MM.1S (cell line): ENCODE measurements around the gene AGAP2.

ENCODE experiments used
- DNase-seq: peaks from one replicate; pipeline ENCODE4 v3.0.0-alpha.2; 2015
- H2AFZ ChIP-seq: fragments of 300-600 bp; sonication (generic); 2 replicates; pipeline ENCODE4 v1.6.0; 2016; ENCODE audit warnings: antibody characterized with exemption, low read length
- H3F3A ChIP-seq: fragments of 300-600 bp; sonication (generic); 2 replicates; pipeline ENCODE4 v1.6.1; 2016; ENCODE audit warnings: mild to moderate bottlenecking, antibody characterized with exemption, low read length, moderate library complexity, mixed read lengths; ENCODE audit not compliant: insufficient read depth
- H3K27ac ChIP-seq: fragments of 300-600 bp; sonication (generic); 2 replicates; pipeline ENCODE4 v1.5.1; 2016; ENCODE audit warnings: mild to moderate bottlenecking, low read length
- H3K27me3 ChIP-seq: fragments of 300-600 bp; sonication (generic); replicated peaks from 2 replicates; pipeline ENCODE4 v1.6.0; 2016; ENCODE audit warnings: low read length; ENCODE audit not compliant: insufficient read depth
- H3K36me3 ChIP-seq: fragments of 300-600 bp; sonication (generic); replicated peaks from 2 replicates; pipeline ENCODE4 v1.6.1; 2016; ENCODE audit warnings: mild to moderate bottlenecking, low read length, mixed read lengths; ENCODE audit not compliant: insufficient read depth
- H3K4me1 ChIP-seq: fragments of 300-600 bp; sonication (generic); 2 replicates; pipeline ENCODE4 v1.6.1; 2016; ENCODE audit warnings: low read length, mixed read lengths
- H3K4me2 ChIP-seq: fragments of 300-600 bp; sonication (generic); 2 replicates; pipeline ENCODE4 v1.6.0; 2016; ENCODE audit warnings: low read depth, low read length
- H3K4me3 ChIP-seq: fragments of 300-600 bp; sonication (generic); 2 replicates; pipeline ENCODE4 v1.5.1; 2016; ENCODE audit warnings: low read length, mixed read lengths
- H3K79me2 ChIP-seq: fragments of 300-600 bp; sonication (generic); 2 replicates; pipeline ENCODE4 v1.6.1; 2016; ENCODE audit warnings: mixed run types, low read length, mixed read lengths
- H3K9ac ChIP-seq: fragments of 300-600 bp; sonication (generic); 2 replicates; pipeline ENCODE4 v1.6.1; 2016; ENCODE audit warnings: low read length, mixed read lengths
- H3K9me2 ChIP-seq: fragments of 300-600 bp; sonication (generic); replicated peaks from 2 replicates; pipeline ENCODE4 v1.6.1; 2016; ENCODE audit warnings: mild to moderate bottlenecking, low read length, mixed read lengths; ENCODE audit not compliant: insufficient read depth
- H3K9me3 ChIP-seq: fragments of 300-600 bp; sonication (generic); replicated peaks from 2 replicates; pipeline ENCODE4 v1.6.1; 2016; ENCODE audit warnings: mild to moderate bottlenecking, low read length, mixed read lengths; ENCODE audit not compliant: insufficient read depth
- H4K20me1 ChIP-seq: fragments of 300-600 bp; sonication (generic); 2 replicates; pipeline ENCODE4 v1.6.1; 2016; ENCODE audit warnings: mild to moderate bottlenecking, low read length, moderate library complexity, mixed read lengths; ENCODE audit not compliant: insufficient read depth
- CTCF ChIP-seq: fragments of 300-600 bp; sonication (generic); IDR thresholded peaks from 2 replicates; pipeline ENCODE4 v1.5.1; 2016; ENCODE audit warnings: antibody characterized with exemption, low read length, mixed read lengths
- EZH2 ChIP-seq: fragments of 300-600 bp; sonication (generic); optimal IDR thresholded peaks from 2 replicates; pipeline ENCODE3; 2017; ENCODE audit warnings: low read depth, mild to moderate bottlenecking, antibody characterized with exemption, low read length, mixed read lengths
- EZH2phosphoT487 ChIP-seq: fragments of 300-600 bp; sonication (generic); IDR thresholded peaks from 2 replicates; pipeline ENCODE4 v1.6.1; 2018; ENCODE audit warnings: antibody characterized with exemption, low read length

Gene AGAP2

GRCh38 chr12:57698414-57698813 is 40.1 kb downstream of the AGAP2 start:
- peaks cover 8% of the 10 kb centered on the region; the same call in 1 of the 2 replicates for H3K4me1 ChIP-seq
- TF ChIP-seq EZH2 (no peak), EZH2phosphoT487 (no peak), CTCF (no peak)
- peaks cover 8% of the 10 kb centered on the region; the same call in 1 of the 2 replicates for H3K36me3 ChIP-seq

GRCh38 chr12:57697076-57697475 is 41.5 kb downstream of the AGAP2 start:
- Histone ChIP-seq H3K9ac (no peak overlapping the region), H4K20me1 (no peaks in the 10 kb centered on the region), H3K9me3 (no peaks in the 10 kb centered on the region), H3K4me2 (no peak overlapping the region), H3K4me3 (no peak overlapping the region), H3K27me3 (no peaks in the 10 kb centered on the region), H3K27ac (no peak overlapping the region), H2AFZ (no peak overlapping the region), H3K4me1 (peaks cover 8% of the 10 kb centered on the region; the same call in 1 of the 2 replicates), H3F3A (no peaks in the 10 kb centered on the region), H3K9me2 (no peaks in the 10 kb centered on the region), H3K79me2 (peaks cover 23% of the 10 kb centered on the region), H3K36me3 (peaks cover 8% of the 10 kb centered on the region; the same call in 1 of the 2 replicates)
- TF ChIP-seq EZH2phosphoT487 (no peak), CTCF (no peak), EZH2 (no peak)
- no peak for DNase-seq

More at GRCh38 chr12:57698414-57698813, 40.1 kb downstream of the AGAP2 start:
- peaks cover 23% of the 10 kb centered on the region for H3K79me2 ChIP-seq
- no peak overlapping the region for H2AFZ ChIP-seq
- no peak overlapping the region for H3K27ac ChIP-seq
- H3K9me2 ChIP-seq: no peaks in the 10 kb centered on the region
- no peak for DNase-seq
- H3K9me3 ChIP-seq: no peaks in the 10 kb centered on the region
- H3F3A ChIP-seq: no peaks in the 10 kb centered on the region
- H3K27me3 ChIP-seq: no peaks in the 10 kb centered on the region
- H4K20me1 ChIP-seq: no peaks in the 10 kb centered on the region
- no peak overlapping the region for H3K4me2 ChIP-seq
- H3K4me3 ChIP-seq: no peak overlapping the region
- no peak overlapping the region for H3K9ac ChIP-seq

GRCh38 chr12:57695770-57696432 is 42.6 kb downstream of the AGAP2 start:
- H3F3A ChIP-seq: no peaks in the 10 kb centered on the region
- H3K4me1 ChIP-seq: peaks cover 8% of the 10 kb centered on the region; the same call in 1 of the 2 replicates
- no peak overlapping the region for H3K4me3 ChIP-seq
- H3K9me3 ChIP-seq: no peaks in the 10 kb centered on the region
- H3K4me2 ChIP-seq: no peak overlapping the region
- H3K9me2 ChIP-seq: no peaks in the 10 kb centered on the region
- TF ChIP-seq CTCF (no peak), EZH2phosphoT487 (no peak), EZH2 (no peak)
- H3K27ac ChIP-seq: no peak overlapping the region
- H2AFZ ChIP-seq: no peak overlapping the region
- H3K9ac ChIP-seq: no peak overlapping the region
- no peaks in the 10 kb centered on the region for H4K20me1 ChIP-seq
- no peaks in the 10 kb centered on the region for H3K27me3 ChIP-seq
- DNase-seq: no peak
- peaks cover 23% of the 10 kb centered on the region for H3K79me2 ChIP-seq
- H3K36me3 ChIP-seq: peaks cover 8% of the 10 kb centered on the region; the same call in 1 of the 2 replicates
